ENCODE results near the gene KLHL40.

DNA sequence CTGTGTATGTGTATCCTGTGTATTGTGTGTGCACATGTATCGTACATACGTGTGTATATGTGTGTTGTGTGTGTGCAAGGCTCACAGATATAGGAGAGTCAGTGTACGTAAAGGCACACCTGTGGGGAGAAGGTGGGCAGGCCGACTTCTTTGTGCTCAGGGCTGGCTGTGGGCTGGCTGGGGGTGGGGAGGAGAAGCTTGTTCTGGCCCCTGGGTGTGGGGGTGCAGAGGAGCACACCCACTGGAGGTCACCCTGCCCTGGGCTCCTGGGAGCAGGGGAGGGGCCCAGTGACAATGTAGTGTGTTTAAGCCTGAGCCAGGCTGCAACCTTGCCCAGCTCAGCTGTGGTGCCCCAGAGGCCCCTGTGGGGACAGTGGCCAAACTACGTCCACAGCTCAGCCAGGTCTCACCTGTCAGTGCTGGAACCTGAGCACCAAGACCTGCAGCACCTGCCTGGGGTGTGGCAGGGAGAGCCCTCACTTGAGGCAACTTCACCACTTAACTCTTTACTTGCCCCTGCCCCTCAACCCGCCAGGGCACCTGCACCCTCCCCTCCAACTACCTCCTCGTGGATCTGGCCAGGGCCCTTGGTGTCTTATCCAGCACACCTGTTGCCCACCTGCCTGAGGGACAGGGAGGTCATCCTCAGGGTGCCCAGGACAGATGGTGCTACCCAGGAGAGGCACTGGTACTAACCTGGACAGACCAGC lies 19.9 kb downstream of the KLHL40 start:
- no peak for TF ChIP-seq POLR2A (IDR thresholded peaks at IDR 0.05)
- TF ChIP-seq, protein P1, sequence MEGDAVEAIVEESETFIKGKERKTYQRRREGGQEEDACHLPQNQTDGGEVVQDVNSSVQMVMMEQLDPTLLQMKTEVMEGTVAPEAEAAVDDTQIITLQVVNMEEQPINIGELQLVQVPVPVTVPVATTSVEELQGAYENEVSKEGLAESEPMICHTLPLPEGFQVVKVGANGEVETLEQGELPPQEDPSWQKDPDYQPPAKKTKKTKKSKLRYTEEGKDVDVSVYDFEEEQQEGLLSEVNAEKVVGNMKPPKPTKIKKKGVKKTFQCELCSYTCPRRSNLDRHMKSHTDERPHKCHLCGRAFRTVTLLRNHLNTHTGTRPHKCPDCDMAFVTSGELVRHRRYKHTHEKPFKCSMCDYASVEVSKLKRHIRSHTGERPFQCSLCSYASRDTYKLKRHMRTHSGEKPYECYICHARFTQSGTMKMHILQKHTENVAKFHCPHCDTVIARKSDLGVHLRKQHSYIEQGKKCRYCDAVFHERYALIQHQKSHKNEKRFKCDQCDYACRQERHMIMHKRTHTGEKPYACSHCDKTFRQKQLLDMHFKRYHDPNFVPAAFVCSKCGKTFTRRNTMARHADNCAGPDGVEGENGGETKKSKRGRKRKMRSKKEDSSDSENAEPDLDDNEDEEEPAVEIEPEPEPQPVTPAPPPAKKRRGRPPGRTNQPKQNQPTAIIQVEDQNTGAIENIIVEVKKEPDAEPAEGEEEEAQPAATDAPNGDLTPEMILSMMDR (IDR thresholded peaks at IDR 0.05): no peak

Data from suprapubic skin (tissue), 3 donors.